GM19240 (cell line): ENCODE data around the gene DACT1.
"Not testable (repeated sequence)": the region's sequence is repeated elsewhere in the genome, so short reads cannot be mapped to it uniquely, and the experiment has no call there.

ENCODE experiments used
- DNase-seq: peaks from one replicate; pipeline ENCODE4 v3.0.0; 2011; ENCODE audit warnings: low spot score; ENCODE audit not compliant: insufficient read length

DACT1 gene

GRCh38 chr14:58637391-58638230, at the start of gene DACT1:
Gene DACT1 (plus strand): TSS chr14:58637962. CDS start chr14:58638203, 241 bp downstream.
- peak; percentile 55 for DNase-seq

GRCh38 chr14:58588321-58588720, 49.4 kb upstream of the DACT1 start:
- DNase-seq, result not testable (repeated sequence)

GRCh38 chr14:58593977-58594376, 43.8 kb upstream of the DACT1 start:
- DNase-seq, result no peak

- no peak for DNase-seq
These were observed 40.7 kb upstream of the DACT1 start for GRCh38 chr14:58597041-58597440.

- no peak for DNase-seq
These were observed 39.5 kb upstream of the DACT1 start for GRCh38 chr14:58598028-58598803.

- no peak for DNase-seq
These were observed 38.8 kb upstream of the DACT1 start for GRCh38 chr14:58598804-58599525.

GRCh38 chr14:58599707-58600106, 38.1 kb upstream of the DACT1 start:
- DNase-seq, result no peak

- no peak for DNase-seq
These were observed 32.3 kb upstream of the DACT1 start for GRCh38 chr14:58605465-58605864.

GRCh38 chr14:58607131-58607951, 30.4 kb upstream of the DACT1 start:
- no peak for DNase-seq

GRCh38 chr14:58607952-58608317, 29.8 kb upstream of the DACT1 start:
- no peak for DNase-seq

GRCh38 chr14:58617619-58618018, 20.1 kb upstream of the DACT1 start:
- DNase-seq, result no peak

- DNase-seq, result no peak
These were observed 17.8 kb upstream of the DACT1 start for GRCh38 chr14:58620011-58620410.

GRCh38 chr14:58625438-58625837, 12.3 kb upstream of the DACT1 start:
- no peak for DNase-seq

GRCh38 chr14:58626431-58626831, 11.3 kb upstream of the DACT1 start:
- no peak for DNase-seq

GRCh38 chr14:58628406-58628805, 9.4 kb upstream of the DACT1 start:
- no peak for DNase-seq

GRCh38 chr14:58629281-58629680, 8.5 kb upstream of the DACT1 start:
- DNase-seq, result no peak

- no peak for DNase-seq
These were observed 6.0 kb upstream of the DACT1 start for GRCh38 chr14:58631732-58632131.

GRCh38 chr14:58633831-58634230, 3.9 kb upstream of the DACT1 start:
- no peak for DNase-seq

- no peak for DNase-seq
These were observed 3.2 kb upstream of the DACT1 start for GRCh38 chr14:58634406-58635090.

GRCh38 chr14:58635091-58635830, 2.5 kb upstream of the DACT1 start:
- DNase-seq, result peak; percentile 41
